Stimulated activated CD8-positive, alpha-beta memory T cell treated with anti-CD3 and anti-CD28 coated beads, Interleukin-4, amount 100 ng/mL, for 24 hours (primary cell): ENCODE measurements around the gene GPX6.
"Not testable (repeated sequence)": the region's sequence is repeated elsewhere in the genome, so short reads cannot be mapped to it uniquely, and the experiment has no call there.

Experiments used
- DNase-seq: peaks from one replicate; pipeline ENCODE4 v3.0.0-alpha.2; 2020; ENCODE audit warnings: low read depth

The GPX6 gene

GRCh38 chr6:28523241-28523622 is 7.6 kb upstream of the GPX6 start:
- no peak for DNase-seq

GRCh38 chr6:28522594-28523240 is 7.1 kb upstream of the GPX6 start:
- no peak for DNase-seq

GRCh38 chr6:28517964-28518363 is 2.4 kb upstream of the GPX6 start:
- DNase-seq, result no peak

- not testable (repeated sequence) for DNase-seq
Observed at GRCh38 chr6:28512387-28512786, 3.2 kb downstream of the GPX6 start.

GRCh38 chr6:28511628-28512300 is 3.8 kb downstream of the GPX6 start:
- no peak for DNase-seq

GRCh38 chr6:28506807-28507475 is 8.7 kb downstream of the GPX6 start:
- no peak for DNase-seq

- no peak for DNase-seq
Observed at GRCh38 chr6:28505733-28506132, 9.9 kb downstream of the GPX6 start.

GRCh38 chr6:28502709-28503305 is 12.8 kb downstream of the GPX6 start:
- not testable (repeated sequence) for DNase-seq

- DNase-seq, result not testable (repeated sequence)
Observed at GRCh38 chr6:28502136-28502535, 13.5 kb downstream of the GPX6 start.

- DNase-seq, result no peak
Observed at GRCh38 chr6:28501259-28501658, 14.3 kb downstream of the GPX6 start.

GRCh38 chr6:28497893-28498292 is 17.7 kb downstream of the GPX6 start:
- DNase-seq, result no peak

GRCh38 chr6:28497306-28497705 is 18.3 kb downstream of the GPX6 start:
- DNase-seq, result no peak

- DNase-seq, result no peak
Observed at GRCh38 chr6:28496099-28496779, 19.4 kb downstream of the GPX6 start.

GRCh38 chr6:28491984-28492317 is 23.6 kb downstream of the GPX6 start:
- DNase-seq, result no peak

GRCh38 chr6:28490205-28490890 is 25.2 kb downstream of the GPX6 start:
- DNase-seq, result no peak

GRCh38 chr6:28489366-28490204 is 26.0 kb downstream of the GPX6 start:
- no peak for DNase-seq

GRCh38 chr6:28488916-28489365 is 26.7 kb downstream of the GPX6 start:
- peak; percentile 23 for DNase-seq

GRCh38 chr6:28486988-28487742 is 28.4 kb downstream of the GPX6 start:
- DNase-seq, result no peak

GRCh38 chr6:28486533-28486932 is 29.1 kb downstream of the GPX6 start:
- DNase-seq, result no peak

GRCh38 chr6:28485482-28485881 is 30.1 kb downstream of the GPX6 start:
- no peak for DNase-seq
